Uterus (tissue), 2 donors: ENCODE results near the gene NSD1.

ENCODE experiments used
- CTCF ChIP-seq, 4 experiments: fragments of 200-600 bp in 2 of 4; fragments of 450-650 bp in 2 of 4; sonication (generic) in 2 of 4; IDR thresholded peaks; one replicate each; pipeline ENCODE4 v1.5.1; 2016 to 2019; ENCODE audit warnings: antibody characterized with exemption in 4 of 4, mild to moderate bottlenecking in 2 of 4, moderate library complexity in 1 of 4
- POLR2A ChIP-seq, 2 donors: fragments of 450-650 bp; IDR thresholded peaks; one replicate each; pipeline ENCODE4 v1.6.1; 2016; ENCODE audit warnings: antibody characterized with exemption in 2 of 2, mild to moderate bottlenecking in 1 of 2, moderate library complexity in 1 of 2

DNA sequence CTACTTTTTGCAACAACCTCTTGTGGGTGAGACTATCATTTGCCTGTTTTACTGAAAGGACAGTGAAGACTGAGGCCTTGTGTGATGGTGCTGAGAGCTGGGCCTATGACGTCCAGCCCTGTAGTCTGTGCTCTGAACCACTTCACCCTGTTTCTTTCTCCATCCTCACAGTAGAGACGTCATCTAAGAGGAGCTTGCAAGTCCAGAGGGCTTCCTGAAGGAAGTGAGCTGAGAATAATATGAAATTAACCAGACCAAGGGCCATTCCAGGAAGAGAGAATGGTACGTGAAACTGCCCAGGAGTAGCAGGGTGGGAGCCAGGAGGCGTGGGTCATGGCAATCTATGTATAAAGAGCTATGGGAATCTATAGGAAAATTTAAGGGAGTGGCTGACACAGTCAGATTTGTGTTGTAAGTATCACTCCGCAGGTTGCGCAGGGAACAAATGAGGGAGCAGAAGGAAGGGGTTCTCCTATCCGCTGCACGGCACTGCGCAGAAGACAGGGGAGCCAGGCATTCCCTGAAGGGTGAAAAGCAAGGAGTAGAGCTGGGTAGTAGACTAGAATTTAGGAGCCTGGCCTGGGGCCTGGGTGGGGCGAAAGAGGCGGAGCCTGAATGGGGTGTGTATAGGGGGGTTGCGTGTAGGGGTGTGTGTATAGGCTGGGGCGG, 47.5 kb upstream of the NSD1 start:
- TF ChIP-seq CTCF (IDR thresholded peaks at IDR 0.05) (no peak), POLR2A (IDR thresholded peaks at IDR 0.05) (no peak)
